ENCODE results near the gene COQ2.
"Not testable (repeated sequence)": the region's sequence is repeated elsewhere in the genome, so short reads cannot be mapped to it uniquely, and the experiment has no call there.

COQ2 gene

GRCh38 chr4:83248486-83248885, 36.1 kb downstream of the COQ2 start:
- no peak for DNase-seq (ENCODE audit: low read depth in 2 of 2)

GRCh38 chr4:83247415-83248357, 36.9 kb downstream of the COQ2 start:
- DNase-seq (ENCODE audit: low read depth in 2 of 2), result no peak

GRCh38 chr4:83241132-83241531, 43.5 kb downstream of the COQ2 start:
- DNase-seq (ENCODE audit: low read depth in 2 of 2), result no peak

GRCh38 chr4:83240379-83240875, 44.2 kb downstream of the COQ2 start:
- no peak for DNase-seq (ENCODE audit: low read depth in 2 of 2)

- DNase-seq (ENCODE audit: low read depth in 2 of 2), result no peak
Measured at GRCh38 chr4:83238393-83239248, 46.0 kb downstream of the COQ2 start.

GRCh38 chr4:83237591-83237990, 47.0 kb downstream of the COQ2 start:
- DNase-seq (ENCODE audit: low read depth in 2 of 2), result no peak

GRCh38 chr4:83235645-83236133, 48.9 kb downstream of the COQ2 start:
- DNase-seq (ENCODE audit: low read depth in 2 of 2), result not testable (repeated sequence)

GRCh38 chr4:83234902-83235644, 49.5 kb downstream of the COQ2 start:
- no peak for DNase-seq (ENCODE audit: low read depth in 2 of 2)

GRCh38 chr4:83234387-83234786, 50.2 kb downstream of the COQ2 start:
- DNase-seq (ENCODE audit: low read depth in 2 of 2), result not testable (repeated sequence)

- no peak for DNase-seq (ENCODE audit: low read depth in 2 of 2)
Measured at GRCh38 chr4:83232082-83232481, 52.5 kb downstream of the COQ2 start.

- DNase-seq (ENCODE audit: low read depth in 2 of 2), result no peak
Measured at GRCh38 chr4:83231620-83232076, 53.0 kb downstream of the COQ2 start.

GRCh38 chr4:83230928-83231327, 53.7 kb downstream of the COQ2 start:
- DNase-seq (ENCODE audit: low read depth in 2 of 2), result no peak

- DNase-seq (ENCODE audit: low read depth in 2 of 2), result no peak
Measured at GRCh38 chr4:83229791-83230190, 54.8 kb downstream of the COQ2 start.

GRCh38 chr4:83228231-83228630, 56.4 kb downstream of the COQ2 start:
- DNase-seq (ENCODE audit: low read depth in 2 of 2), result no peak

GRCh38 chr4:83224502-83225197, 59.9 kb downstream of the COQ2 start:
- DNase-seq (ENCODE audit: low read depth in 2 of 2), result no peak

GRCh38 chr4:83223781-83224180, 60.8 kb downstream of the COQ2 start:
- no peak for DNase-seq (ENCODE audit: low read depth in 2 of 2)

GRCh38 chr4:83221897-83222441, 62.6 kb downstream of the COQ2 start:
- no peak for DNase-seq (ENCODE audit: low read depth in 2 of 2)

- peak; percentile 45 to 56 for DNase-seq (ENCODE audit: low read depth in 2 of 2)
Measured at GRCh38 chr4:83219344-83220331, 65.0 kb downstream of the COQ2 start.

All from stimulated activated CD4-positive, alpha-beta T cell treated with anti-CD3 and anti-CD28 coated beads, Interleukin-1b, Interleukin-23, amount 100 ng/mL, for 4 hours (primary cell).